K562 (cell line): ENCODE data around the gene SCN5A. TPM values are rescaled to one million over a fixed set of nuclear protein-coding genes. Genes with fewer than 3 reads are reported as not detected.

Experiments
- ATAC-seq: fragments of 200-7000 bp; cut with Tn5 transposase; 3 replicates; pipeline ENCODE4 v1.9.1; 2020; ENCODE audit warnings: moderate library complexity
- BruUV-seq: library from RNA; stranded (reverse); fragments of 400-500 nt; replicated peaks from 2 replicates; lab custom pipeline; 2021; lab: Mats Ljungman, UMichigan
- CTCF ChIA-PET: fragments of 300-600 bp; formaldehyde crosslinking; extraction: SDS; loops from one replicate; lab custom pipeline; 2021; ENCODE audit warnings: low intra/inter-chr PET ratio; lab: Yijun Ruan, JAX
- POLR2A ChIA-PET: fragments of 300-600, 350-650 bp; sonication (Branson Sonifier 250); formaldehyde crosslinking; extraction: SDS; loops from one replicate; lab custom pipeline; 2021; ENCODE audit warnings: antibody characterized with exemption, inconsistent platforms; lab: Yijun Ruan, JAX
- DNase-seq, 4 experiments: peaks; one replicate each; pipeline versions ENCODE4 v3.0.0 to v3.0.0-alpha.2; 2011 to 2018; ENCODE audit warnings: low spot score in 3 of 4, mixed read lengths in 3 of 4; ENCODE audit errors: extremely low read depth in 1 of 4
- FAIRE-seq: peaks from 2 replicates; lab custom pipeline; 2011; peaks lifted over from hg19 to GRCh38; lab: Jason Lieb, UNC
- H2AFZ ChIP-seq: 2 replicates; pipeline ENCODE4 v1.6.0; 2011; ENCODE audit warnings: low read depth, low read length, control low read depth, inconsistent platforms
- H3K27ac ChIP-seq: fragments of 200-600 bp; 3 replicates; pipeline ENCODE4 v1.8.0; 2011; ENCODE audit warnings: low read depth, mild to moderate bottlenecking, control low read depth, inconsistent platforms, low read length, moderate library complexity, mixed read lengths; ENCODE audit errors: extremely low read depth
- H3K27me3 ChIP-seq, 2 experiments: fragments of 300-600 bp in 1 of 2; 2 replicates in 1 of 2; 3 replicates in 1 of 2; pipeline versions ENCODE4 v1.6.0 to v1.8.0; 2011; ENCODE audit warnings: inconsistent platforms in 2 of 2, low read length in 2 of 2, mild to moderate bottlenecking in 1 of 2, mixed read lengths in 1 of 2, moderate library complexity in 1 of 2; ENCODE audit not compliant: control insufficient read depth in 2 of 2, insufficient read depth in 2 of 2
- H3K36me3 ChIP-seq: fragments of 300-600 bp; 3 replicates; pipeline ENCODE4 v1.8.0; 2011; ENCODE audit warnings: mild to moderate bottlenecking, low read length, inconsistent platforms; ENCODE audit not compliant: control insufficient read depth, insufficient read depth
- H3K4me1 ChIP-seq, 2 experiments: fragments of 200-600 bp in 1 of 2; replicated peaks in 1 of 2; 2 replicates in 1 of 2; 3 replicates in 1 of 2; pipeline versions ENCODE4 v1.5.1 to v1.8.0; 2011; ENCODE audit warnings: inconsistent platforms in 2 of 2, low read length in 2 of 2, mild to moderate bottlenecking in 1 of 2, mixed read lengths in 1 of 2, moderate library complexity in 1 of 2; ENCODE audit not compliant: control insufficient read depth in 2 of 2, insufficient read depth in 2 of 2
- H3K4me2 ChIP-seq: 2 replicates; pipeline ENCODE4 v1.6.1; 2011; ENCODE audit warnings: low read length, control low read depth, inconsistent platforms, mixed read lengths; ENCODE audit not compliant: insufficient read depth
- H3K4me3 ChIP-seq: fragments of 200-600 bp; sonication (generic), shearing (Covaris generic); 2 replicates; pipeline ENCODE4 v1.5.1; 2016; ENCODE audit warnings: control low read depth, inconsistent platforms
- H3K79me2 ChIP-seq: fragments of 200-600 bp; 3 replicates; pipeline ENCODE4 v1.8.0; 2011; ENCODE audit warnings: low read length, inconsistent platforms; ENCODE audit not compliant: control insufficient read depth, insufficient read depth
- H3K9ac ChIP-seq, 2 experiments: 2 replicates each; pipeline versions ENCODE4 v1.6.0 to v1.6.1; 2011; ENCODE audit warnings: low read depth in 2 of 2, low read length in 2 of 2, control low read depth in 1 of 2, inconsistent platforms in 1 of 2, mild to moderate bottlenecking in 1 of 2, mixed read lengths in 1 of 2; ENCODE audit not compliant: insufficient read depth in 1 of 2
- H3K9me1 ChIP-seq: one replicate; pipeline ENCODE4 v1.6.0; 2011; ENCODE audit warnings: inconsistent platforms, mild to moderate bottlenecking, low read length, moderate library complexity; ENCODE audit not compliant: control insufficient read depth, insufficient read depth
- H3K9me3 ChIP-seq: replicated peaks from 2 replicates; pipeline ENCODE4 v1.5.1; 2011; ENCODE audit warnings: low read depth, low read length, inconsistent platforms; ENCODE audit not compliant: control insufficient read depth, insufficient read depth
- H4K20me1 ChIP-seq: replicated peaks from 2 replicates; pipeline ENCODE4 v1.6.1; 2011; ENCODE audit warnings: low read length, inconsistent platforms, mixed read lengths; ENCODE audit not compliant: control insufficient read depth, insufficient read depth
- EWSR1 ChIP-seq: fragments of 450-650 bp; IDR thresholded peaks from 2 replicates; pipeline ENCODE4 v1.6.1; 2018; ENCODE audit warnings: borderline replicate concordance, mild to moderate bottlenecking, low read depth, moderate library complexity; ENCODE audit not compliant: partially characterized antibody
- GTF2B ChIP-seq: IDR thresholded peaks from 2 replicates; pipeline ENCODE4 v1.6.1; 2011; ENCODE audit not compliant: insufficient read length; ENCODE audit errors: extremely low read depth
- MAFG ChIP-seq: fragments of 450-650 bp; conservative IDR thresholded peaks from 2 replicates; pipeline ENCODE4 v1.6.1; 2016; ENCODE audit warnings: missing genetic modification characterization, missing compliant biosample characterization
- MAZ ChIP-seq, 2 experiments: fragments of 450-650 bp in 1 of 2; sonication (generic) in 1 of 2; formaldehyde crosslinking; IDR thresholded peaks in 1 of 2; conservative IDR thresholded peaks in 1 of 2; 2 replicates each; pipeline versions ENCODE4 v1.4.0 to v1.5.0; 2020; ENCODE audit warnings: mild to moderate bottlenecking in 1 of 2, missing genetic modification reagents in 1 of 2
- RAD21 ChIP-seq, 2 experiments: fragments of 250-450 bp in 1 of 2; fragments of 450-650 bp in 1 of 2; sonication (Bioruptor Pico) in 1 of 2; formaldehyde crosslinking in 1 of 2; IDR thresholded peaks in 1 of 2; conservative IDR thresholded peaks in 1 of 2; 2 replicates each; pipeline versions ENCODE4 v1.4.0 to v1.8.0; 2020 to 2022; ENCODE audit warnings: mild to moderate bottlenecking in 2 of 2, moderate library complexity in 1 of 2
- SMAD1 ChIP-seq: fragments of 150-350 bp; IDR thresholded peaks from 2 replicates; pipeline ENCODE4 v1.6.1; 2014; ENCODE audit warnings: low read length, low read depth; ENCODE audit not compliant: partially characterized antibody
- STAG1 ChIP-seq: sonication (generic); formaldehyde crosslinking; IDR thresholded peaks from 2 replicates; pipeline ENCODE4 v1.5.0; 2020; ENCODE audit warnings: missing genetic modification reagents, borderline replicate concordance
- XRCC4 ChIP-seq: IDR thresholded peaks from one replicate; pipeline ENCODE4 v1.6.1; 2011; ENCODE audit not compliant: insufficient read depth, insufficient read length; ENCODE audit errors: extremely low read depth
- ZNF507 ChIP-seq: conservative IDR thresholded peaks from 2 replicates; pipeline ENCODE4 v1.6.1; 2017; ENCODE audit warnings: missing genetic modification characterization, missing compliant biosample characterization
- WGBS: fragments of 100-300 bp; shearing (Covaris generic); methylation state at CpG from one replicate; pipeline ENCODE4 v1.1.6; 2016; ENCODE audit warnings: low coverage, mixed read lengths; ENCODE audit not compliant: insufficient coverage; ENCODE audit errors: missing lambda C conversion rate; 5-methylcytosine and 5-hydroxymethylcytosine counted together
- in situ Hi-C: fragments of 300-500 bp; cut with MboI; formaldehyde crosslinking; loops from 4 replicates; pipeline ENCODE4 v1.15.0; 2018; ENCODE audit warnings: inconsistent platforms, mixed read lengths
- intact Hi-C: fragments of 100-400 bp; cut with micrococcal nuclease; formaldehyde crosslinking; loops from 2 replicates; pipeline ENCODE4 v1.14.2; 2022
- polyA plus RNA-seq, 8 experiments: library from polyadenylated mRNA; depleted of rRNA in 4 of 8; stranded (reverse) in 5 of 8; unstranded in 3 of 8; fragments of >200 nt; fragmentation: Nextera tagmentation in 2 of 8; fragmentation: Illumina TruSeq in 1 of 8; extraction: Ambion mirVana in 2 of 8; extraction: Trizol in 1 of 8; gene quantifications; 2 replicates each; pipeline versions ENCODE4 v1.2.1 to v1.2.3, GENCODE V29; 2011 to 2014; ENCODE audit warnings: inconsistent platforms in 1 of 8, missing spikeins in 1 of 8
- total RNA-seq, 7 experiments: library from RNA; depleted of rRNA in 6 of 7; stranded (reverse); fragments of >200 nt in 6 of 7; fragmentation: Illumina TruSeq in 2 of 7; extraction: Trizol in 2 of 7; gene quantifications; 2 replicates each; pipeline versions ENCODE4 v1.2.1 to v1.2.3, GENCODE V29; 2011 to 2021; ENCODE audit warnings: low replicate concordance in 1 of 7
- TF ChIP-seq, protein P1 (sequence below), 3 experiments: IDR thresholded peaks in 2 of 3; conservative IDR thresholded peaks in 1 of 3; 2 replicates each; pipeline ENCODE4 v1.5.1; 2011 to 2012; ENCODE audit warnings: low read length in 3 of 3, mild to moderate bottlenecking in 3 of 3, control low read depth in 2 of 3, improper control_type of control experiment in 1 of 3, inconsistent platforms in 1 of 3, low read depth in 1 of 3, mixed read lengths in 1 of 3, moderate library complexity in 1 of 3; ENCODE audit not compliant: insufficient read depth in 2 of 3

Gene SCN5A
- total and polyA plus RNA-seq, 9 of the 15 experiments (the other 6 are each of a cell fraction or from before 2014, with no cell fraction given): 0.07 to 1.4 (median 0.21) TPM; not detected in 2

DNA sequence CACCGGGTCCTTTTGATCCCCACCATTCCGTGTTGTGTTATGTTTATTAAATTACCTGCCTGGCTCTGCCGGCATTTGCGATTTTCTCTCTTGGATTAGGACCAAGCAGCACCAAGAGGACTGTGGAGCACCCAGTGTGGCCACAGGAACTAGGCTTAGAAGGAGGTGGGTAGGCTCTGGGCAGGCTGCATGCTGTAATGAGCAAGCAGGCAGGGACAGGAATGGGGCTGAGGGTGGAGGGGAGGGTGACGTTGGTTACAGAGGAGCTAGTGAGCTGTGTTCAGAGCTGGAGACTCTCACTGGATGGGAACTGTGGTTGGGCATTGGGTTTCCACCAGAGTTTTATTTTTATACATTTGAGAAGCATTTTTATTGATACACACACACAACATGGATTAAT is 7.9 kb upstream of the SCN5A start:
- H2AFZ ChIP-seq: no peak overlapping the region
- H3K36me3 ChIP-seq: no peaks in the 10 kb centered on the region
- no peaks in the 10 kb centered on the region for H4K20me1 ChIP-seq
- no peak overlapping the region for H3K4me2 ChIP-seq
- H3K27me3 ChIP-seq: peaks cover 3 to 29% of the 10 kb centered on the region in 2 experiments
- BruUV-seq: no TSS peak
- ChIA-PET POLR2A (interaction anchor here (0.7 kb wide), 1 partner anchor 72 kb away, joined by 3 read pairs; no protein-coding TSS in a partner anchor), CTCF (interaction anchor here (1.0 kb wide), 1 partner anchor 136 kb away, joined by 3 read pairs; no protein-coding TSS in a partner anchor)
- ATAC-seq (no peak), DNase-seq (no peak), FAIRE-seq (no peak)
- no peak overlapping the region for H3K27ac ChIP-seq
- H3K79me2 ChIP-seq: no peaks in the 10 kb centered on the region
- no peaks in the 10 kb centered on the region for H3K9me1 ChIP-seq
- H3K4me3 ChIP-seq: no peak overlapping the region
- intact Hi-C loops: loop anchor here (5.0 to 10.0 kb wide), 3 partner anchors 185 to 523 kb away; partner anchors contain the start of genes ACAA1 and MYD88
- 0 out of 4 replicates have a peak overlapping the region, but pooled peaks of 1 of the 2 experiments have one; percentile 19 for H3K9ac ChIP-seq
- in situ Hi-C loops: loop anchor here (10.0 kb wide), 1 partner anchor 133 kb away; no protein-coding TSS in a partner anchor
- WGBS: 0% methylated on average over 5 of the region's 5 CpGs
- peaks cover 3 to 5% of the 10 kb centered on the region in 2 experiments; a peak in 4 of 5 replicates for H3K4me1 ChIP-seq
- no peak for TF ChIP-seq XRCC4
- no peak for TF ChIP-seq ZNF507 (tag)
- TF ChIP-seq, all 486 proteins: peak for 0
- H3K9me3 ChIP-seq: no peaks in the 10 kb centered on the region

DNA sequence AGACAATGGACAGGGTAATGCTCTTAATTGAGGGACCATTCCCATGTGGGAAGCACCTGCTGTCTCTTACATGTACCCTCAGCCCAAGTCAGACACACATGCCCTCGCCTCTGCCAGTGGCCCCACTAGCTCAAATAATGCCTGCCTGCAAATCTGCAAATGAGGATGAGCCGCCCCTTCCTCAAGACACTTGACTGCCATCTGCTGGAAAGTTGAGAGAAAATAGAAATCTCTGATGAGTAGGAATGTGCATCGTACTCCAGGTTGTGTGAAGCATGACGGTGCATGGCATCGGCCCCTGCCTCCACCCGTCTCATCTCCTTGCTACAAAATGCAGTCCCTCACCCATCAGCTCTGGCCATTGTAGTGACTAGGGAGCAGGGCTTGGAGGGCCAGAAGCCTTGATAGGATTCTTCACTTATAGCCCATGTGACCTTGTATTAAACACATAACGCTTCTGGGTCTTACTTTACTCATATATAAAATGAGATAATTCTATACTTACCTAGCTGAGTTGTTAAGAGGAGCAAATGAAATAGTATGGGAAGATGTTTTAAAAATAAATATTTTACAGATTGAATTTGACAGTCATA is 6.3 kb upstream of the SCN5A start:
- no peaks in the 10 kb centered on the region for H3K36me3 ChIP-seq
- H3K4me1 ChIP-seq: peaks cover 5 to 8% of the 10 kb centered on the region in 2 experiments; a peak in 4 of 5 replicates
- in situ Hi-C loops (loop anchor here (10.0 kb wide), 1 partner anchor 131 kb away; no protein-coding TSS in a partner anchor), intact Hi-C loops (loop anchor here (1.0 to 10.0 kb wide), 5 partner anchors 135 to 521 kb away; partner anchors contain the start of genes ACAA1, EXOG and MYD88)
- ChIA-PET CTCF (interaction anchor here (1.7 kb wide), 2 partner anchors 135 to 160 kb away, joined by 9 to 16 read pairs; partner anchors contain the start of gene EXOG), POLR2A (interaction anchor here (0.6 to 0.7 kb wide), 2 partner anchors 25 to 770 kb away, joined by 3 read pairs; no protein-coding TSS in a partner anchor)
- H3K9ac ChIP-seq: no peak overlapping the region
- peak; percentile 34 to 66 (median 46) for DNase-seq
- H3K27me3 ChIP-seq: peaks cover 3 to 36% of the 10 kb centered on the region in 2 experiments
- 1% methylated on average over 7 of the region's 7 CpGs for WGBS
- H3K4me2 ChIP-seq: no peak overlapping the region
- no peak overlapping the region for H3K27ac ChIP-seq
- no peak overlapping the region for H3K4me3 ChIP-seq
- H3K9me1 ChIP-seq: no peaks in the 10 kb centered on the region
- H3K9me3 ChIP-seq: no peaks in the 10 kb centered on the region
- H2AFZ ChIP-seq: no peak overlapping the region
- ATAC-seq: peak; percentile 75
- FAIRE-seq: peak; percentile 87
- H4K20me1 ChIP-seq: no peaks in the 10 kb centered on the region
- no TSS peak for BruUV-seq
- H3K79me2 ChIP-seq: no peaks in the 10 kb centered on the region
- TF ChIP-seq EWSR1 (no peak), STAG1 (peak; percentile 21; the same call in 1 of the 2 replicates), MAFG (tag) (peak; percentile 38; the same call in 1 of the 2 replicates), MAZ (CRISPR knock-in tag; conservative IDR thresholded peaks at IDR 0.05 in 1 of 2, IDR thresholded peaks at IDR 0.05 in 1 of 2) (peak in 1 of 2 experiments; percentile 35; a peak in 1 of 4 replicates), GTF2B (no peak), RAD21 (CRISPR knock-in tag; conservative IDR thresholded peaks at IDR 0.05 in 1 of 2, IDR thresholded peaks at IDR 0.05 in 1 of 2) (peak; percentile 47 to 78), SMAD1 (no peak)
- TF ChIP-seq, protein P1, sequence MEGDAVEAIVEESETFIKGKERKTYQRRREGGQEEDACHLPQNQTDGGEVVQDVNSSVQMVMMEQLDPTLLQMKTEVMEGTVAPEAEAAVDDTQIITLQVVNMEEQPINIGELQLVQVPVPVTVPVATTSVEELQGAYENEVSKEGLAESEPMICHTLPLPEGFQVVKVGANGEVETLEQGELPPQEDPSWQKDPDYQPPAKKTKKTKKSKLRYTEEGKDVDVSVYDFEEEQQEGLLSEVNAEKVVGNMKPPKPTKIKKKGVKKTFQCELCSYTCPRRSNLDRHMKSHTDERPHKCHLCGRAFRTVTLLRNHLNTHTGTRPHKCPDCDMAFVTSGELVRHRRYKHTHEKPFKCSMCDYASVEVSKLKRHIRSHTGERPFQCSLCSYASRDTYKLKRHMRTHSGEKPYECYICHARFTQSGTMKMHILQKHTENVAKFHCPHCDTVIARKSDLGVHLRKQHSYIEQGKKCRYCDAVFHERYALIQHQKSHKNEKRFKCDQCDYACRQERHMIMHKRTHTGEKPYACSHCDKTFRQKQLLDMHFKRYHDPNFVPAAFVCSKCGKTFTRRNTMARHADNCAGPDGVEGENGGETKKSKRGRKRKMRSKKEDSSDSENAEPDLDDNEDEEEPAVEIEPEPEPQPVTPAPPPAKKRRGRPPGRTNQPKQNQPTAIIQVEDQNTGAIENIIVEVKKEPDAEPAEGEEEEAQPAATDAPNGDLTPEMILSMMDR (IDR thresholded peaks at IDR 0.05 in 2 of 3, conservative IDR thresholded peaks at IDR 0.05 in 1 of 3; ENCODE audit: insufficient read depth in 2 of 3, low read depth in 1 of 3, low read length in 3 of 3): peak; percentile 66 to 76 (median 75)
